Trophoblast cell (in vitro differentiated cells and primary cell): Measurements from ENCODE around the gene CXCL1.

Source experiments
- DNase-seq, 2 donors: peaks; one replicate each; pipeline ENCODE4 v3.0.0-alpha.2; 2016
- H2AFZ ChIP-seq: 2 replicates; pipeline ENCODE4 v1.6.1; 2013; ENCODE audit warnings: low read length, moderate library complexity, mild to moderate bottlenecking; ENCODE audit not compliant: insufficient read depth, poor library complexity
- H2AK5ac ChIP-seq: 2 replicates; pipeline ENCODE4 v1.6.1; 2013; ENCODE audit warnings: mild to moderate bottlenecking, low read length
- H2BK120ac ChIP-seq: 2 replicates; pipeline ENCODE4 v1.6.1; 2013; ENCODE audit warnings: low read length, mild to moderate bottlenecking, moderate library complexity; ENCODE audit not compliant: insufficient read depth, poor library complexity
- H2BK12ac ChIP-seq: 2 replicates; pipeline ENCODE4 v1.6.1; 2013; ENCODE audit warnings: mild to moderate bottlenecking, low read length, moderate library complexity
- H2BK5ac ChIP-seq: 2 replicates; pipeline ENCODE4 v1.6.1; 2013; ENCODE audit warnings: low read length, low read depth, moderate library complexity, mild to moderate bottlenecking; ENCODE audit not compliant: poor library complexity
- H3K14ac ChIP-seq: 2 replicates; pipeline ENCODE4 v1.6.1; 2013; ENCODE audit warnings: mild to moderate bottlenecking, low read length
- H3K18ac ChIP-seq: 2 replicates; pipeline ENCODE4 v1.6.1; 2013; ENCODE audit warnings: mild to moderate bottlenecking, low read length
- H3K23ac ChIP-seq: 2 replicates; pipeline ENCODE4 v1.6.1; 2013; ENCODE audit warnings: low read length
- H3K27ac ChIP-seq: 2 replicates; pipeline ENCODE4 v1.5.1; 2013; ENCODE audit warnings: low read depth, mild to moderate bottlenecking, inconsistent platforms, low read length, moderate library complexity
- H3K27me3 ChIP-seq: 2 replicates; pipeline ENCODE4 v1.6.1; 2013; ENCODE audit warnings: inconsistent platforms, mild to moderate bottlenecking, low read length, moderate library complexity; ENCODE audit not compliant: insufficient read depth
- H3K36me3 ChIP-seq, 2 experiments: 1 replicate in 1 of 2; 2 replicates in 1 of 2; pipeline ENCODE4 v1.6.1; 2013; ENCODE audit warnings: low read length in 2 of 2, mild to moderate bottlenecking in 2 of 2, moderate library complexity in 1 of 2; ENCODE audit not compliant: insufficient read depth in 2 of 2, control insufficient read depth in 1 of 2
- H3K4ac ChIP-seq: 2 replicates; pipeline ENCODE4 v1.6.1; 2013; ENCODE audit warnings: low read depth, mild to moderate bottlenecking, low read length, moderate library complexity
- H3K4me1 ChIP-seq, 2 experiments: 1 replicate in 1 of 2; 2 replicates in 1 of 2; pipeline ENCODE4 v1.6.1; 2013; ENCODE audit warnings: low read length in 2 of 2, mild to moderate bottlenecking in 2 of 2, moderate library complexity in 1 of 2; ENCODE audit not compliant: insufficient read depth in 2 of 2, control insufficient read depth in 1 of 2
- H3K4me2 ChIP-seq: 2 replicates; pipeline ENCODE4 v1.6.1; 2013; ENCODE audit warnings: inconsistent platforms, mild to moderate bottlenecking, low read length, moderate library complexity
- H3K4me3 ChIP-seq: 2 replicates; pipeline ENCODE4 v1.5.1; 2013; ENCODE audit warnings: mild to moderate bottlenecking, low read depth, low read length, inconsistent platforms
- H3K79me1 ChIP-seq: one replicate; pipeline ENCODE4 v1.6.1; 2013; ENCODE audit warnings: low read length
- H3K79me2 ChIP-seq: 2 replicates; pipeline ENCODE4 v1.6.1; 2013; ENCODE audit warnings: low read length, mild to moderate bottlenecking; ENCODE audit not compliant: control insufficient read depth, insufficient read depth, poor library complexity
- H3K9ac ChIP-seq: 2 replicates; pipeline ENCODE4 v1.6.1; 2013; ENCODE audit warnings: mild to moderate bottlenecking, low read length
- H3K9me3 ChIP-seq: 2 replicates; pipeline ENCODE4 v1.6.1; 2013; ENCODE audit warnings: low read depth, mild to moderate bottlenecking, control low read depth, inconsistent platforms, low read length; ENCODE audit not compliant: insufficient read depth
- H4K12ac ChIP-seq: 2 replicates; pipeline ENCODE4 v1.6.1; 2013; ENCODE audit warnings: low read depth, mild to moderate bottlenecking, low read length, moderate library complexity
- H4K8ac ChIP-seq: 2 replicates; pipeline ENCODE4 v1.6.1; 2013; ENCODE audit warnings: low read depth, mild to moderate bottlenecking, low read length, moderate library complexity
- H4K91ac ChIP-seq: one replicate; pipeline ENCODE4 v1.6.1; 2013; ENCODE audit warnings: low read depth, mild to moderate bottlenecking, low read length, moderate library complexity
- WGBS: extraction: QIAGEN DNeasy Blood & Tissue Kit; methylation state at CpG from one replicate; pipeline ENCODE4 v1.1.7; 2013; ENCODE audit warnings: missing lambda C conversion rate; ENCODE audit not compliant: insufficient read length, insufficient coverage; ENCODE audit errors: extremely low coverage; 5-methylcytosine and 5-hydroxymethylcytosine counted together

CXCL1 gene

GRCh38 chr4:73864365-73864764 lies 4.8 kb upstream of the CXCL1 start:
- WGBS, result no CpG with 5 or more reads among the region's 2 CpGs
- no peaks in the 10 kb centered on the region for H3K79me2 ChIP-seq

GRCh38 chr4:73864961-73865360 lies 4.2 kb upstream of the CXCL1 start:
- no peak overlapping the region for H2BK5ac ChIP-seq
- H3K23ac ChIP-seq, result no peak overlapping the region
- no peak overlapping the region for H3K14ac ChIP-seq
- H3K79me2 ChIP-seq, result no peaks in the 10 kb centered on the region
- H4K91ac ChIP-seq, result no peak overlapping the region
- no peak overlapping the region for H4K12ac ChIP-seq
- no peak overlapping the region for H2AK5ac ChIP-seq
- no peak overlapping the region for H3K4me2 ChIP-seq
- no peak overlapping the region for H2BK120ac ChIP-seq
- no peak overlapping the region for H3K18ac ChIP-seq
- no peaks in the 10 kb centered on the region for H3K9me3 ChIP-seq
- no peaks in the 10 kb centered on the region for H3K36me3 ChIP-seq
- H3K27ac ChIP-seq, result no peak overlapping the region
- H3K4ac ChIP-seq, result no peak overlapping the region
- H2AFZ ChIP-seq, result no peak overlapping the region
- no peak overlapping the region for H4K8ac ChIP-seq
- H3K4me1 ChIP-seq, result peaks cover 5 to 8% of the 10 kb centered on the region in 2 experiments
- H3K27me3 ChIP-seq, result no peaks in the 10 kb centered on the region
- H3K9ac ChIP-seq, result no peak overlapping the region
- no peak overlapping the region for H3K4me3 ChIP-seq
- DNase-seq, result no peak
- H3K79me1 ChIP-seq, result no peaks in the 10 kb centered on the region
- WGBS, result no CpG with 5 or more reads among the region's 8 CpGs
- no peak overlapping the region for H2BK12ac ChIP-seq

More at GRCh38 chr4:73864365-73864764, 4.8 kb upstream of the CXCL1 start:
- no peak overlapping the region for H3K4me2 ChIP-seq
- no peak overlapping the region for H3K14ac ChIP-seq
- peak in 1 of 2 donors; percentile 19 for DNase-seq
- no peak overlapping the region for H2BK12ac ChIP-seq
- no peak overlapping the region for H3K4ac ChIP-seq
- no peaks in the 10 kb centered on the region for H3K27me3 ChIP-seq
- H4K91ac ChIP-seq, result no peak overlapping the region
- no peak overlapping the region for H3K4me3 ChIP-seq
- no peak overlapping the region for H3K23ac ChIP-seq
- H2AK5ac ChIP-seq, result no peak overlapping the region
- H3K9me3 ChIP-seq, result no peaks in the 10 kb centered on the region
- no peak overlapping the region for H2BK5ac ChIP-seq
- H2AFZ ChIP-seq, result no peak overlapping the region
- H3K4me1 ChIP-seq, result peaks cover 5 to 7% of the 10 kb centered on the region in 2 experiments
- H3K27ac ChIP-seq, result no peak overlapping the region
- no peak overlapping the region for H3K9ac ChIP-seq
- no peaks in the 10 kb centered on the region for H3K79me1 ChIP-seq
- H3K18ac ChIP-seq, result no peak overlapping the region
- H4K12ac ChIP-seq, result no peak overlapping the region
- H4K8ac ChIP-seq, result no peak overlapping the region
- H3K36me3 ChIP-seq, result no peaks in the 10 kb centered on the region
- no peak overlapping the region for H2BK120ac ChIP-seq

- Histone ChIP-seq H3K79me2 (no peaks in the 10 kb centered on the region), H3K4me2 (no peak overlapping the region), H2BK120ac (no peak overlapping the region), H3K4me3 (no peak overlapping the region), H2AFZ (no peak overlapping the region), H3K79me1 (no peaks in the 10 kb centered on the region), H4K8ac (no peak overlapping the region), H3K36me3 (no peaks in the 10 kb centered on the region), H3K9me3 (peaks cover 1% of the 10 kb centered on the region), H3K27ac (no peak overlapping the region), H3K23ac (no peak overlapping the region), H4K12ac (no peak overlapping the region), H2AK5ac (no peak overlapping the region), H3K27me3 (no peaks in the 10 kb centered on the region), H3K18ac (no peak overlapping the region), H2BK12ac (no peak overlapping the region), H2BK5ac (no peak overlapping the region), H3K9ac (no peak overlapping the region), H4K91ac (no peak overlapping the region), H3K4me1 (peaks cover 5 to 8% of the 10 kb centered on the region in 2 experiments), H3K4ac (no peak overlapping the region), H3K14ac (no peak overlapping the region)
- no CpG with 5 or more reads among the region's 5 CpGs for WGBS
- no peak for DNase-seq
Observed at GRCh38 chr4:73865431-73866096, 3.6 kb upstream of the CXCL1 start.

- no peaks in the 10 kb centered on the region for H3K79me1 ChIP-seq
- no CpG with 5 or more reads among the region's 2 CpGs for WGBS
Observed at GRCh38 chr4:73866246-73866645, 2.9 kb upstream of the CXCL1 start.

More at GRCh38 chr4:73866246-73866645, 2.9 kb upstream of the CXCL1 start:
- DNase-seq, result no peak
- Histone ChIP-seq H3K14ac (no peak overlapping the region), H3K27ac (no peak overlapping the region), H3K9ac (no peak overlapping the region), H2AFZ (no peak overlapping the region), H3K4me2 (no peak overlapping the region), H3K23ac (no peak overlapping the region), H3K27me3 (no peaks in the 10 kb centered on the region), H3K4ac (no peak overlapping the region), H4K91ac (no peak overlapping the region), H4K12ac (no peak overlapping the region), H3K18ac (no peak overlapping the region), H2BK5ac (no peak overlapping the region), H3K4me3 (no peak overlapping the region), H3K4me1 (peaks cover 5 to 8% of the 10 kb centered on the region in 2 experiments), H2BK12ac (no peak overlapping the region), H2BK120ac (no peak overlapping the region), H3K9me3 (peaks cover 1% of the 10 kb centered on the region), H4K8ac (no peak overlapping the region), H3K79me2 (no peaks in the 10 kb centered on the region), H3K36me3 (no peaks in the 10 kb centered on the region), H2AK5ac (no peak overlapping the region)
